K562 (cell line): ENCODE results near the gene LRFN4. TPM values are rescaled to one million over a fixed set of nuclear protein-coding genes. Genes with fewer than 3 reads are reported as not detected.

Source experiments
- CHD7 ChIP-seq: fragments of 200-600 bp; sonication (generic); IDR thresholded peaks from one replicate; pipeline ENCODE4 v1.6.1; 2012; ENCODE audit warnings: mild to moderate bottlenecking, low read depth, low read length, inconsistent platforms
- ESRRA ChIP-seq: fragments of 450-650 bp; IDR thresholded peaks from 2 replicates; pipeline ENCODE4 v1.6.1; 2014; ENCODE audit warnings: low read depth, mild to moderate bottlenecking, moderate library complexity, borderline replicate concordance
- SFPQ ChIP-seq: fragments of 200-400 bp; formaldehyde crosslinking; IDR thresholded peaks from 2 replicates; pipeline ENCODE4 v1.6.1; 2017; ENCODE audit warnings: mild to moderate bottlenecking, low read depth, low read length, moderate library complexity
- ZBTB9 ChIP-seq: fragments of 450-650 bp; formaldehyde crosslinking; IDR thresholded peaks from 2 replicates; pipeline ENCODE4 v1.4.0; 2020; ENCODE audit warnings: mild to moderate bottlenecking, moderate library complexity
- ZNF76 ChIP-seq: fragments of 250-450 bp; sonication (Bioruptor Pico); IDR thresholded peaks from 2 replicates; pipeline ENCODE4 v1.4.0; 2020; ENCODE audit warnings: mild to moderate bottlenecking, moderate library complexity, borderline replicate concordance
- polyA plus RNA-seq, 8 experiments: library from polyadenylated mRNA; depleted of rRNA in 4 of 8; stranded (reverse) in 5 of 8; unstranded in 3 of 8; fragments of >200 nt; fragmentation: Nextera tagmentation in 2 of 8; fragmentation: Illumina TruSeq in 1 of 8; extraction: Ambion mirVana in 2 of 8; extraction: Trizol in 1 of 8; gene quantifications; 2 replicates each; pipeline versions ENCODE4 v1.2.1 to v1.2.3, GENCODE V29; 2011 to 2014; ENCODE audit warnings: inconsistent platforms in 1 of 8, missing spikeins in 1 of 8
- total RNA-seq, 7 experiments: library from RNA; depleted of rRNA in 6 of 7; stranded (reverse); fragments of >200 nt in 6 of 7; fragmentation: Illumina TruSeq in 2 of 7; extraction: Trizol in 2 of 7; gene quantifications; 2 replicates each; pipeline versions ENCODE4 v1.2.1 to v1.2.3, GENCODE V29; 2011 to 2021; ENCODE audit warnings: low replicate concordance in 1 of 7

The LRFN4 gene
- total and polyA plus RNA-seq, 9 of the 15 experiments (the other 6 are each of a cell fraction or from before 2014, with no cell fraction given) = 0.10 to 60.1 (median 6.7) TPM

GRCh38 chr11:66864924-66865697 lies 8.2 kb downstream of the LRFN4 start (continued):
- TF ChIP-seq SFPQ = no peak
- no peak for TF ChIP-seq ZBTB9 (CRISPR knock-in tag)
- TF ChIP-seq CHD7 = no peak
- TF ChIP-seq ESRRA = no peak
- no peak for TF ChIP-seq ZNF76 (CRISPR knock-in tag)
